Osteocyte (in vitro differentiated cells): ENCODE data around the gene ZBTB40. TPM values are rescaled to one million over a fixed set of nuclear protein-coding genes. Genes with fewer than 3 reads are reported as not detected.

Source experiments
- DNase-seq: peaks from one replicate; pipeline ENCODE4 v3.0.0; 2021; ENCODE audit warnings: mixed read lengths; ENCODE audit not compliant: unreplicated experiment; ENCODE audit errors: extremely low spot score
- H3K27ac Mint-ChIP-seq: one replicate; pipeline ENCODE4 v1.8.0; 2021; ENCODE audit warnings: mild to moderate bottlenecking, mixed read lengths; ENCODE audit not compliant: unreplicated experiment
- H3K27me3 Mint-ChIP-seq: one replicate; pipeline ENCODE4 v1.8.0; 2021; ENCODE audit warnings: mixed read lengths; ENCODE audit not compliant: unreplicated experiment
- H3K36me3 Mint-ChIP-seq: one replicate; pipeline ENCODE4 v1.8.0; 2021; ENCODE audit warnings: mixed read lengths; ENCODE audit not compliant: unreplicated experiment
- H3K4me1 Mint-ChIP-seq: one replicate; pipeline ENCODE4 v1.8.0; 2021; ENCODE audit warnings: mixed read lengths; ENCODE audit not compliant: unreplicated experiment
- H3K4me3 Mint-ChIP-seq: one replicate; pipeline ENCODE4 v1.8.0; 2021; ENCODE audit warnings: mild to moderate bottlenecking, moderate library complexity, mixed read lengths; ENCODE audit not compliant: unreplicated experiment
- H3K9me3 Mint-ChIP-seq: one replicate; pipeline ENCODE4 v1.8.0; 2021; ENCODE audit warnings: mixed read lengths; ENCODE audit not compliant: unreplicated experiment
- total RNA-seq: library from RNA; stranded (reverse); gene quantifications from 2 replicates; pipeline ENCODE4 v1.2.1, GENCODE V29; 2021
- TF ChIP-seq, protein P1 (sequence below): fragments of 200-600 bp; sonication (generic); IDR thresholded peaks from 2 replicates; pipeline ENCODE4 v1.5.0; 2021; ENCODE audit warnings: antibody characterized with exemption, mild to moderate bottlenecking, moderate library complexity

Gene ZBTB40
- total RNA-seq, 1 donor from 2014 or later = 23.6 TPM

GRCh38 chr1:22491995-22492715 is 40.5 kb downstream of the ZBTB40 start:
- Mint-ChIP-seq H3K36me3 (peaks cover 15% of the 10 kb centered on the region), H3K4me3 (no peak overlapping the region), H3K27ac (no peak overlapping the region), H3K27me3 (no peaks in the 10 kb centered on the region), H3K4me1 (peaks cover 14% of the 10 kb centered on the region), H3K9me3 (no peaks in the 10 kb centered on the region)
- TF ChIP-seq, protein P1, sequence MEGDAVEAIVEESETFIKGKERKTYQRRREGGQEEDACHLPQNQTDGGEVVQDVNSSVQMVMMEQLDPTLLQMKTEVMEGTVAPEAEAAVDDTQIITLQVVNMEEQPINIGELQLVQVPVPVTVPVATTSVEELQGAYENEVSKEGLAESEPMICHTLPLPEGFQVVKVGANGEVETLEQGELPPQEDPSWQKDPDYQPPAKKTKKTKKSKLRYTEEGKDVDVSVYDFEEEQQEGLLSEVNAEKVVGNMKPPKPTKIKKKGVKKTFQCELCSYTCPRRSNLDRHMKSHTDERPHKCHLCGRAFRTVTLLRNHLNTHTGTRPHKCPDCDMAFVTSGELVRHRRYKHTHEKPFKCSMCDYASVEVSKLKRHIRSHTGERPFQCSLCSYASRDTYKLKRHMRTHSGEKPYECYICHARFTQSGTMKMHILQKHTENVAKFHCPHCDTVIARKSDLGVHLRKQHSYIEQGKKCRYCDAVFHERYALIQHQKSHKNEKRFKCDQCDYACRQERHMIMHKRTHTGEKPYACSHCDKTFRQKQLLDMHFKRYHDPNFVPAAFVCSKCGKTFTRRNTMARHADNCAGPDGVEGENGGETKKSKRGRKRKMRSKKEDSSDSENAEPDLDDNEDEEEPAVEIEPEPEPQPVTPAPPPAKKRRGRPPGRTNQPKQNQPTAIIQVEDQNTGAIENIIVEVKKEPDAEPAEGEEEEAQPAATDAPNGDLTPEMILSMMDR = no peak
- DNase-seq = no peak

DNA sequence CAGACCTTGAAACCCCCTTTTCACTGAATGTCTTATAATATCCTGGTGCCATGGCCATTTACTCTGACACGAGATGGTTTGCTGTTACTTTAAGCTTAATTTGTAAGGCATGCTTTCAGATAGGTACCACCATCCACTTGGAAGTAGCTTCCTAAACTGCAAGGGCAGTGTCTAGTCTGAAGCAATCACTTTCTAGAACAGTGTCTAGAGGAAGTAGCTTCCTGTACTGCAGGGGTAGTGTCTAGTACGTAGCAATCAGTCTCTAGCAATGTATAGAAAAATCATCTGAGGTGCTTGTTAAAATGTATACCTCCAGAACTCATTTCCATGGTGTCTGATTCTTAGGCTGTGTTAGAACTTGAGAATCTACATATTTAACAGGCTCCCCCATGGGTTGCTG is 42.5 kb downstream of the ZBTB40 start:
- TF ChIP-seq, protein P1 = no peak
- no peak for DNase-seq
- no peaks in the 10 kb centered on the region for H3K27me3 Mint-ChIP-seq
- H3K36me3 Mint-ChIP-seq = peaks cover 18% of the 10 kb centered on the region
- no peak overlapping the region for H3K27ac Mint-ChIP-seq
- no peaks in the 10 kb centered on the region for H3K9me3 Mint-ChIP-seq
- H3K4me1 Mint-ChIP-seq = peaks cover 21% of the 10 kb centered on the region
- H3K4me3 Mint-ChIP-seq = no peak overlapping the region

DNA sequence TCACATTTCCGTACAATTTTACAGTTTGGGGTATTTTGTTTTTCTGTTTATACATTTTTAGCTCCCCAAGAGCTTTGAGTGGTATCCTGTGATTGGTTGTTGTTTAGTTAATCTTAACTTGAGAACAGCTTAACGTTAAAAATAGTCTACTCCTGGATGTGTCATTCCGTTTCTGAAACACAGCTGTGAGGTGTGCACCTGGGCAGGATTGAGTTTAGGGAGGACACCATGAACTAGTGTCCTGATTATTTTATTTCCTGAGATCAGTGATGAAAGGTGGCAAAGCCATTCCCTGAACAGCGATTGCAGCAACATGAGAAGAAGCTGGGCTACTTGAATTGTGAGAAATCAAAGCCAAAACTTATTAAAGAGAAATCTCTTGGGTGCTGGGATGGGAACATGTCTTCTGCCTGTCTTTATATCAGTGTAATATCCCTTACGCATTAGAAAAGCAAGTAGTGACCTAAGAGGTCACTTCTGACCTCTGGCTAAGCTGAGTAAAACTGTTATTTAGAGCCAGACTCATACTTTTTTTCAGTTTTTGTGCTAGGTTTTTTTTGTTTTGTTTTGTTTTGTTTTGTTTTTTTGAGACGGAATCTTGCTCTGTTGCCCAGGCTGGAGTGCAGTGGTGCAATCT is 43.4 kb downstream of the ZBTB40 start:
- Mint-ChIP-seq H3K4me1 (peaks cover 30% of the 10 kb centered on the region), H3K9me3 (no peaks in the 10 kb centered on the region), H3K27me3 (no peaks in the 10 kb centered on the region), H3K4me3 (no peak overlapping the region), H3K27ac (peak overlapping the region; percentile 4), H3K36me3 (peaks cover 18% of the 10 kb centered on the region)
- DNase-seq = no peak
- TF ChIP-seq, protein P1 = no peak

- H3K36me3 Mint-ChIP-seq = peaks cover 15% of the 10 kb centered on the region
Measured at GRCh38 chr1:22496536-22497160, 45.0 kb downstream of the ZBTB40 start.

More at GRCh38 chr1:22496536-22497160, 45.0 kb downstream of the ZBTB40 start:
- H3K4me1 Mint-ChIP-seq = peaks cover 38% of the 10 kb centered on the region
- H3K27ac Mint-ChIP-seq = no peak overlapping the region
- H3K9me3 Mint-ChIP-seq = no peaks in the 10 kb centered on the region
- TF ChIP-seq, protein P1 = no peak
- H3K27me3 Mint-ChIP-seq = no peaks in the 10 kb centered on the region
- H3K4me3 Mint-ChIP-seq = no peak overlapping the region
- DNase-seq = no peak
